Colonic mucosa (tissue), 4 donors: Measurements from ENCODE around the gene VN1R5. TPM values are rescaled to one million over a fixed set of nuclear protein-coding genes. Genes with fewer than 3 reads are reported as not detected.

ENCODE experiments used
- DNase-seq: peaks from one replicate; pipeline ENCODE4 v3.0.0-alpha.2; 2020
- H3K27ac ChIP-seq: fragments of 200-600 bp; one replicate; pipeline ENCODE4 v1.8.0; 2021
- H3K27me3 ChIP-seq: fragments of 200-600 bp; one replicate; pipeline ENCODE4 v1.8.0; 2021
- H3K36me3 ChIP-seq: fragments of 200-600 bp; one replicate; pipeline ENCODE4 v1.8.0; 2021
- H3K4me1 ChIP-seq: fragments of 200-600 bp; one replicate; pipeline ENCODE4 v1.8.0; 2021; ENCODE audit warnings: mild to moderate bottlenecking
- H3K4me3 ChIP-seq: fragments of 200-600 bp; one replicate; pipeline ENCODE4 v1.8.0; 2021
- H3K9ac ChIP-seq, 2 donors: one replicate each; pipeline ENCODE4 v1.7.0; 2013; ENCODE audit warnings: control low read depth in 2 of 2, low read depth in 2 of 2, low read length in 2 of 2
- H3K9me3 ChIP-seq: fragments of 200-600 bp; one replicate; pipeline ENCODE4 v1.8.0; 2021
- CTCF ChIP-seq: fragments of 200-600 bp; IDR thresholded peaks from one replicate; pipeline ENCODE4 v1.8.0; 2022; ENCODE audit warnings: antibody characterized with exemption, mild to moderate bottlenecking
- intact Hi-C: fragments of 100-400 bp; cut with DNase I; formaldehyde crosslinking; loops from one replicate; pipeline ENCODE4 v1.14.1; 2022
- total RNA-seq, 2 donors: library from RNA; stranded (reverse); fragmentation: NEBNext Ultra II Directional in 1 of 2; extraction: Animal tissue kit (Norgen Biotek cat#: 25700) in 1 of 2; gene quantifications; one replicate each; pipeline ENCODE4 v1.2.1, GENCODE V29; 2021
- donor health status: healthy.
- donor health status: DM: no; HTN: no; CAD: no.
- donor health status: DM: no; HTN: no; CAD: no.

The VN1R5 gene
- total RNA-seq, 2 donors from 2014 or later = not detected

- H3K27ac ChIP-seq = no peak overlapping the region
- no peaks in the 10 kb centered on the region for H3K9me3 ChIP-seq
- no peaks in the 10 kb centered on the region for H3K4me1 ChIP-seq
- no peaks in the 10 kb centered on the region for H3K27me3 ChIP-seq
- no peak overlapping the region for H3K9ac ChIP-seq
- no peak overlapping the region for H3K4me3 ChIP-seq
- intact Hi-C loops = no loop called here
- TF ChIP-seq CTCF = no peak
- DNase-seq = no peak
- H3K36me3 ChIP-seq = no peaks in the 10 kb centered on the region
Observed at GRCh38 chr1:247228133-247228532, 27.7 kb upstream of the VN1R5 start.

- no peaks in the 10 kb centered on the region for H3K4me1 ChIP-seq
- no peak for TF ChIP-seq CTCF
- no peak for DNase-seq
- H3K36me3 ChIP-seq = no peaks in the 10 kb centered on the region
- H3K4me3 ChIP-seq = no peak overlapping the region
- no peaks in the 10 kb centered on the region for H3K9me3 ChIP-seq
- no peak overlapping the region for H3K27ac ChIP-seq
- H3K9ac ChIP-seq = no peak overlapping the region
- no peaks in the 10 kb centered on the region for H3K27me3 ChIP-seq
- intact Hi-C loops = no loop called here
Observed at GRCh38 chr1:247241691-247242090, 14.2 kb upstream of the VN1R5 start.

GRCh38 chr1:247243524-247244137 lies 12.2 kb upstream of the VN1R5 start:
- H3K4me1 ChIP-seq = no peaks in the 10 kb centered on the region
- no peaks in the 10 kb centered on the region for H3K9me3 ChIP-seq
- H3K36me3 ChIP-seq = no peaks in the 10 kb centered on the region
- no peak for DNase-seq
- no peak overlapping the region for H3K27ac ChIP-seq
- H3K27me3 ChIP-seq = no peaks in the 10 kb centered on the region
- no peak for TF ChIP-seq CTCF
- H3K4me3 ChIP-seq = no peak overlapping the region
- no peak overlapping the region for H3K9ac ChIP-seq
- intact Hi-C loops = no loop called here

GRCh38 chr1:247246325-247247115 lies 9.4 kb upstream of the VN1R5 start:
- no peaks in the 10 kb centered on the region for H3K9me3 ChIP-seq
- no peak for TF ChIP-seq CTCF
- H3K27me3 ChIP-seq = no peaks in the 10 kb centered on the region
- H3K27ac ChIP-seq = no peak overlapping the region
- H3K9ac ChIP-seq = no peak overlapping the region
- H3K4me3 ChIP-seq = no peak overlapping the region
- intact Hi-C loops = no loop called here
- no peak for DNase-seq
- no peaks in the 10 kb centered on the region for H3K4me1 ChIP-seq
- H3K36me3 ChIP-seq = no peaks in the 10 kb centered on the region

GRCh38 chr1:247247568-247247967 lies 8.3 kb upstream of the VN1R5 start:
- DNase-seq = no peak
- H3K27me3 ChIP-seq = no peaks in the 10 kb centered on the region
- TF ChIP-seq CTCF = no peak
- H3K36me3 ChIP-seq = no peaks in the 10 kb centered on the region
- H3K4me3 ChIP-seq = no peak overlapping the region
- H3K4me1 ChIP-seq = no peaks in the 10 kb centered on the region
- H3K9ac ChIP-seq = no peak overlapping the region
- no peaks in the 10 kb centered on the region for H3K9me3 ChIP-seq
- no peak overlapping the region for H3K27ac ChIP-seq
- intact Hi-C loops = no loop called here
